A673 (cell line): ENCODE results near the gene TMC4. TPM values are rescaled to one million over a fixed set of nuclear protein-coding genes. Genes with fewer than 3 reads are reported as not detected.

ENCODE experiments used
- BruUV-seq: library from RNA; stranded (reverse); fragments of 400-500 nt; replicated peaks from 2 replicates; lab custom pipeline; 2021; lab: Mats Ljungman, UMichigan
- CTCF ChIA-PET: fragments of 300-600 bp; sonication (Branson Sonifier 250); formaldehyde crosslinking; loops from one replicate; lab custom pipeline; 2022; ENCODE audit warnings: antibody characterized with exemption; lab: Charles Lee
- POLR2A ChIA-PET: fragments of 300-600 bp; sonication (Branson Sonifier 250); formaldehyde crosslinking; loops from one replicate; lab custom pipeline; 2022; ENCODE audit warnings: antibody characterized with exemption; ENCODE audit not compliant: low non-redundant PET; lab: Charles Lee
- DNase-seq: peaks from one replicate; pipeline ENCODE4 v3.0.0-alpha.2; 2015; ENCODE audit warnings: low spot score
- H3K27ac ChIP-seq: fragments of 200-600 bp; sonication (generic); 2 replicates; pipeline ENCODE4 v1.5.1; 2016; ENCODE audit warnings: mixed run types, low read depth, mild to moderate bottlenecking, mixed read lengths, antibody characterized with exemption, low read length; ENCODE audit not compliant: poor library complexity, severe bottlenecking
- H3K27me3 ChIP-seq: fragments of 200-600 bp; sonication (generic); replicated peaks from 2 replicates; pipeline ENCODE4 v1.6.1; 2017; ENCODE audit warnings: mixed run types, low read depth, mild to moderate bottlenecking, mixed read lengths, antibody characterized with exemption, low read length; ENCODE audit not compliant: insufficient read depth, poor library complexity
- H3K36me3 ChIP-seq: fragments of 200-600 bp; sonication (generic); 2 replicates; pipeline ENCODE4 v1.6.1; 2016; ENCODE audit warnings: mixed run types, mild to moderate bottlenecking, mixed read lengths, antibody characterized with exemption, low read length; ENCODE audit not compliant: insufficient read depth, poor library complexity, severe bottlenecking
- H3K4me1 ChIP-seq: fragments of 200-600 bp; sonication (generic); 2 replicates; pipeline ENCODE4 v1.6.1; 2017; ENCODE audit warnings: mixed run types, mild to moderate bottlenecking, mixed read lengths, antibody characterized with exemption, low read length; ENCODE audit not compliant: insufficient read depth, poor library complexity, severe bottlenecking
- H3K4me3 ChIP-seq: fragments of 200-600 bp; sonication (generic); 2 replicates; pipeline ENCODE4 v1.5.1; 2016; ENCODE audit warnings: low read depth, mixed run types, mild to moderate bottlenecking, mixed read lengths, low read length; ENCODE audit not compliant: poor library complexity, severe bottlenecking
- H3K9me3 ChIP-seq: fragments of 200-600 bp; sonication (generic); 2 replicates; pipeline ENCODE4 v1.6.1; 2016; ENCODE audit warnings: mixed run types, low read depth, mild to moderate bottlenecking, mixed read lengths, antibody characterized with exemption, low read length; ENCODE audit not compliant: poor library complexity, severe bottlenecking
- EZH2 ChIP-seq: fragments of 200-600 bp; sonication (generic); IDR thresholded peaks from 2 replicates; pipeline ENCODE4 v1.6.1; 2017; ENCODE audit warnings: borderline replicate concordance, low read depth, mild to moderate bottlenecking, mixed read lengths, antibody characterized with exemption, low read length; ENCODE audit not compliant: poor library complexity, severe bottlenecking
- intact Hi-C: fragments of 100-400 bp; cut with micrococcal nuclease; formaldehyde crosslinking; loops from one replicate; pipeline ENCODE4 v1.10.0; 2022; ENCODE audit not compliant: unreplicated experiment
- total RNA-seq: library from RNA; stranded (reverse); gene quantifications from 2 replicates; pipeline ENCODE4 v1.2.3, GENCODE V29; 2021
- TF ChIP-seq, protein P1 (sequence below): fragments of 300-800, 200-600 bp; sonication (generic); conservative IDR thresholded peaks from 2 replicates; pipeline ENCODE4 v1.5.1; 2017; ENCODE audit warnings: low read depth, mild to moderate bottlenecking, antibody characterized with exemption, low read length, moderate library complexity, mixed read lengths

TMC4 gene
- total RNA-seq, 1 experiment from 2014 or later: 0.58 TPM

DNA sequence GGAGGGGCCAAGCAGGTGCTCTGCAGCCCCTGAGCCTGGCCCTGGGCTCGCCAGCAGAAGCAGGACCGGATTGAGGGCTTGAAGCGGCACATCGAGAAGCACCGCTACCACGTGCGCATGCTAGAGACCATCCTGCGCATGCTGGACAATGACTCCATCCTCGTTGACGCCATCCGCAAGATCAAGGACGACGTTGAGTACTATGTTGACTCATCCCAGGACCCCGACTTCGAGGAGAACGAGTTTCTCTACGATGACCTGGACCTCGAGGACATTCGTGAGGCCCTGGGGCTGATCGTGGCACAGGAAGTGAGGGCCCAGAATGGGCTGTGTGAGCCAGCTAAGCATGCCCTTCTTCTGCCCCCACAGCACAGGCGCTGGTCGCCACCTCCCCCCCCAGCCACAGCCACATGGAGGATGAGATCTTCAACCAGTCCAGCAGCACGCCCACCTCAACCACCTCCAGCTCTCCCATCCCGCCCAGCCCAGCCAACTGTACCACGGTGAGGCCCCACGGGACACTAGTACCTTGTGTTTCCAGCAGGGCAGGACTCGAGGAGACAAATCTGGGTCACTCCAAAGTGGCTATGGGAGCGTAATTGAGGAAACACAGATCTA, 27.3 kb downstream of the TMC4 start:
- POLR2A ChIA-PET: no interaction called here
- peaks cover 91% of the 10 kb centered on the region for H3K36me3 ChIP-seq
- intact Hi-C loops: no loop called here
- no peak overlapping the region for H3K4me3 ChIP-seq
- no peak overlapping the region for H3K27ac ChIP-seq
- H3K4me1 ChIP-seq: no peaks in the 10 kb centered on the region
- no peaks in the 10 kb centered on the region for H3K9me3 ChIP-seq
- CTCF ChIA-PET: no interaction called here
- DNase-seq: no peak
- no peaks in the 10 kb centered on the region for H3K27me3 ChIP-seq
- no peak for TF ChIP-seq EZH2
- TF ChIP-seq, protein P1, sequence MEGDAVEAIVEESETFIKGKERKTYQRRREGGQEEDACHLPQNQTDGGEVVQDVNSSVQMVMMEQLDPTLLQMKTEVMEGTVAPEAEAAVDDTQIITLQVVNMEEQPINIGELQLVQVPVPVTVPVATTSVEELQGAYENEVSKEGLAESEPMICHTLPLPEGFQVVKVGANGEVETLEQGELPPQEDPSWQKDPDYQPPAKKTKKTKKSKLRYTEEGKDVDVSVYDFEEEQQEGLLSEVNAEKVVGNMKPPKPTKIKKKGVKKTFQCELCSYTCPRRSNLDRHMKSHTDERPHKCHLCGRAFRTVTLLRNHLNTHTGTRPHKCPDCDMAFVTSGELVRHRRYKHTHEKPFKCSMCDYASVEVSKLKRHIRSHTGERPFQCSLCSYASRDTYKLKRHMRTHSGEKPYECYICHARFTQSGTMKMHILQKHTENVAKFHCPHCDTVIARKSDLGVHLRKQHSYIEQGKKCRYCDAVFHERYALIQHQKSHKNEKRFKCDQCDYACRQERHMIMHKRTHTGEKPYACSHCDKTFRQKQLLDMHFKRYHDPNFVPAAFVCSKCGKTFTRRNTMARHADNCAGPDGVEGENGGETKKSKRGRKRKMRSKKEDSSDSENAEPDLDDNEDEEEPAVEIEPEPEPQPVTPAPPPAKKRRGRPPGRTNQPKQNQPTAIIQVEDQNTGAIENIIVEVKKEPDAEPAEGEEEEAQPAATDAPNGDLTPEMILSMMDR: no peak
- no TSS peak for BruUV-seq

DNA sequence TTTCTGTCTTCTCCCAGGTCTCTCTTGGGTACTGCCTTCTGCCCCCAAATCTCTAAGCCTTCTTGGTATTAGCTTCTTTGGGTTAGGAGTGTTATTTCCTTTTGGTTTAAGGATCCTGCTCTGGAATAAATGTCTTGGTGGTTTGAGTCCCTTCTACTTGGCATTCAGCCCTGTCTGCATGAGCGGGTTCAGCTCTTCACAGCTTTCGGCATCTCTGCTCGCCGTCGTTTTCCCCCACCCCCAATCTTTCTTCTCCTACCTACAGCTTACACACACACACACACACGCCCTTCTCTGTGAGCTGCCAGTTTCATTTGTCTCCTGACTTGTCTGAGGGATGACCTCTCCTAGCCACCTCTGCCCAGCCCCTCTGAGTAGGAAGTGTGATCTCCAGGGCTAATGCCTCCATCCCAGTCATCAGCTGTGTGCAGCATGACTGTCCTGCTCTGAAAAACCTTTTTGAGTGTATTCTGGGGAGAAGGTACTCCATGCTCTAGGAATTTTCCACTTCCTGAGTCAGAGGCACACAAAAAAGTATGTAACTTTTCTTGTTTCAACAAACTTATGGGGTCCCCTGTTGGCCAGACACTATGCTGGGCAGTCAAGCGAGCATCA, 30.7 kb downstream of the TMC4 start:
- Histone ChIP-seq H3K4me3 (no peak overlapping the region), H3K9me3 (no peaks in the 10 kb centered on the region), H3K36me3 (peaks cover 73% of the 10 kb centered on the region), H3K27ac (no peak overlapping the region), H3K4me1 (peaks cover 12% of the 10 kb centered on the region), H3K27me3 (no peaks in the 10 kb centered on the region)
- POLR2A ChIA-PET: no interaction called here
- no peak for TF ChIP-seq EZH2
- TF ChIP-seq, protein P1: no peak
- BruUV-seq: no TSS peak
- CTCF ChIA-PET: no interaction called here
- DNase-seq: no peak
- intact Hi-C loops: no loop called here

DNA sequence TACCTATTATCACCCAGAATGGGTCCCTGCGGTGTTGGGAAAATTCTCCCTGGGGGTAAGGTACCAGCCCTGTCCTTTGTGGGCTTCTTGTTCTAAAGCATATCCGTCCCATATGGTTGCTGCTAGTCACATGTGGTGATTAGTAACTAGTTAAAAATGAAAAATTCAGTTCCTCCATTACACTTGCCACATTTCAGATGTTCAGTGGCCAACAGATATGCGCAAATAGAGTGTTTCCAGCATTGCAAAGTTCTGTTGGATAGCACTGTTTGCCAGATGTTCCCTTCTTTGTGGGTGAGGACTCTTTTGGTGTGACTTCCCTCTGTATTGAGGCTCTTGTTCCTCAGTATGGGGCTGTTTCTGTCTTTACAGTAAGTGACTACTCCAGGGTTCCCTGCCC, 31.6 kb downstream of the TMC4 start:
- Histone ChIP-seq H3K36me3 (peaks cover 64% of the 10 kb centered on the region), H3K27me3 (no peaks in the 10 kb centered on the region), H3K4me1 (peaks cover 12% of the 10 kb centered on the region), H3K4me3 (no peak overlapping the region), H3K27ac (no peak overlapping the region), H3K9me3 (no peaks in the 10 kb centered on the region)
- no TSS peak for BruUV-seq
- no peak for DNase-seq
- ChIA-PET POLR2A (no interaction called here), CTCF (no interaction called here)
- TF ChIP-seq, protein P1: no peak
- TF ChIP-seq EZH2: no peak
- intact Hi-C loops: no loop called here
